OCI-LY3 (cell line): Measurements from ENCODE around the gene CMTM2.

Experiments
- H2AFZ ChIP-seq: fragments of 200-600, 300-600 bp; shearing (Covaris generic); 2 replicates; pipeline ENCODE4 v1.6.0; 2014; ENCODE audit warnings: antibody characterized with exemption, low read depth, low read length
- H3K27ac ChIP-seq: fragments of 200-600, 300-600 bp; sonication (generic); 2 replicates; pipeline ENCODE4 v1.5.1; 2014; ENCODE audit warnings: mild to moderate bottlenecking, low read length, moderate library complexity, mixed read lengths
- H3K27me3 ChIP-seq: fragments of 200-600, 300-600 bp; sonication (generic); 2 replicates; pipeline ENCODE4 v1.6.1; 2014; ENCODE audit warnings: low read depth, low read length, mixed read lengths
- H3K36me3 ChIP-seq: fragments of 200-600, 300-600 bp; sonication (generic); replicated peaks from 2 replicates; pipeline ENCODE3; 2014; ENCODE audit warnings: low read depth, low read length, mixed read lengths
- H3K4me1 ChIP-seq: fragments of 300-600, 200-600 bp; sonication (generic); 2 replicates; pipeline ENCODE4 v1.6.1; 2014; ENCODE audit warnings: low read length, mixed read lengths
- H3K4me2 ChIP-seq: fragments of 200-600, 300-600 bp; sonication (generic); 2 replicates; pipeline ENCODE4 v1.6.1; 2014; ENCODE audit warnings: low read length, mixed read lengths
- H3K4me3 ChIP-seq: fragments of 300-600, 200-600 bp; sonication (generic); 2 replicates; pipeline ENCODE4 v1.5.1; 2014; ENCODE audit warnings: antibody characterized with exemption, mild to moderate bottlenecking, low read length, moderate library complexity
- H3K79me2 ChIP-seq: fragments of 300-600, 200-600 bp; shearing (Covaris generic); 2 replicates; pipeline ENCODE4 v1.6.1; 2014; ENCODE audit warnings: mild to moderate bottlenecking, low read length, mixed read lengths
- H3K9ac ChIP-seq: fragments of 300-600, 200-600 bp; shearing (Covaris generic); 2 replicates; pipeline ENCODE4 v1.6.0; 2014; ENCODE audit warnings: mild to moderate bottlenecking, low read length, moderate library complexity
- H3K9me3 ChIP-seq: fragments of 200-600, 300-600 bp; shearing (Covaris generic); 2 replicates; pipeline ENCODE4 v1.6.1; 2014; ENCODE audit warnings: low read length, mixed read lengths; ENCODE audit not compliant: insufficient read depth
- H4K20me1 ChIP-seq: fragments of 200-600, 300-600 bp; sonication (generic); 2 replicates; pipeline ENCODE4 v1.6.1; 2016; ENCODE audit warnings: low read length, mixed read lengths; ENCODE audit not compliant: insufficient read depth
- CTCF ChIP-seq: fragments of 200-600, 300-600 bp; sonication (generic); IDR thresholded peaks from 2 replicates; pipeline ENCODE4 v1.5.1; 2014; ENCODE audit warnings: antibody characterized with exemption, low read length, low read depth
- EZH2phosphoT487 ChIP-seq: fragments of 200-600 bp; shearing (Covaris generic); IDR thresholded peaks from 2 replicates; pipeline ENCODE4 v1.6.1; 2018; ENCODE audit warnings: antibody characterized with exemption, mixed run types, low read depth

The CMTM2 gene

GRCh38 chr16:66605979-66606751, 26.9 kb downstream of the CMTM2 start:
- Histone ChIP-seq H3K4me2 (peak overlapping the region; percentile 100), H3K36me3 (peaks cover 31% of the 10 kb centered on the region), H4K20me1 (peaks cover 35% of the 10 kb centered on the region), H2AFZ (no peak overlapping the region), H3K27me3 (no peaks in the 10 kb centered on the region), H3K79me2 (peaks cover 26% of the 10 kb centered on the region), H3K9ac (peak overlapping the region; percentile 83), H3K4me3 (peak overlapping the region; percentile 88), H3K9me3 (peaks cover 5% of the 10 kb centered on the region), H3K27ac (peak overlapping the region; percentile 83), H3K4me1 (peaks cover 41% of the 10 kb centered on the region)
- TF ChIP-seq EZH2phosphoT487 (no peak), CTCF (no peak)

GRCh38 chr16:66608241-66609138, 29.2 kb downstream of the CMTM2 start:
- peaks cover 34% of the 10 kb centered on the region for H3K4me1 ChIP-seq
- no peak overlapping the region for H3K4me3 ChIP-seq
- no peaks in the 10 kb centered on the region for H3K27me3 ChIP-seq
- H4K20me1 ChIP-seq = peaks cover 35% of the 10 kb centered on the region
- peak overlapping the region; percentile 12 for H3K27ac ChIP-seq
- H3K9me3 ChIP-seq = no peaks in the 10 kb centered on the region
- no peak overlapping the region for H2AFZ ChIP-seq
- H3K9ac ChIP-seq = no peak overlapping the region
- no peak for TF ChIP-seq EZH2phosphoT487
- peak; percentile 94 for TF ChIP-seq CTCF
- H3K79me2 ChIP-seq = peaks cover 26% of the 10 kb centered on the region
- peak overlapping the region; percentile 0; the same call in 1 of the 2 replicates for H3K4me2 ChIP-seq
- peaks cover 39% of the 10 kb centered on the region for H3K36me3 ChIP-seq

GRCh38 chr16:66609139-66609510, 29.9 kb downstream of the CMTM2 start:
- Histone ChIP-seq H3K9me3 (no peaks in the 10 kb centered on the region), H3K36me3 (peaks cover 41% of the 10 kb centered on the region), H3K27me3 (no peaks in the 10 kb centered on the region), H3K9ac (no peak overlapping the region), H4K20me1 (peaks cover 35% of the 10 kb centered on the region), H3K79me2 (peaks cover 26% of the 10 kb centered on the region), H3K27ac (no peak overlapping the region), H3K4me2 (no peak overlapping the region), H2AFZ (no peak overlapping the region), H3K4me1 (peaks cover 31% of the 10 kb centered on the region), H3K4me3 (no peak overlapping the region)
- TF ChIP-seq EZH2phosphoT487 (no peak), CTCF (no peak)
